Measurements from ENCODE around the gene PTPRG.
"Not testable (repeated sequence)": the region's sequence is repeated elsewhere in the genome, so short reads cannot be mapped to it uniquely, and the experiment has no call there.

Gene PTPRG

GRCh38 chr3:61729038-61729634, 167.8 kb downstream of the PTPRG start:
- DNase-seq: no peak

GRCh38 chr3:61730056-61730455, 168.7 kb downstream of the PTPRG start:
- DNase-seq: no peak

- DNase-seq: no peak
Measured at GRCh38 chr3:61730577-61731231, 169.3 kb downstream of the PTPRG start.

- DNase-seq: no peak
Measured at GRCh38 chr3:61733000-61733399, 171.6 kb downstream of the PTPRG start.

DNA sequence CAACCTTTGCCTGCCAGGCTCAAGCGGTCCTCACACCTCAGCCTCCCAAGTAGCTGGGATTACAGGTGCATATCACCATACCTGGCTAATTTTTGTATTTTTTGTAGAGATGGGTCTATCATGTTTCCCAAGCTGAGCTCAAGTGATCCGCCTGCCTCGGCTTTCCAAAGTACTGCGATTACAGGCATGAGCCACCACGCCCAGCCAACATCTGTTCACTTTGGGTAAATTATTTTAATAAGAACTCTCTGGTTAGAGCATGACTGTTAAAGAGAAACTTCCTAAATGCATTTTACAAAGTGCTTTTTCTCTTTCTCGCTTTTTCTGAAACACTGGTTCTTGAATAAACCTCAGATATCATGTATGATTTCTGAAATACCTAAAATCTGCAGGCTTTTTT, 172.5 kb downstream of the PTPRG start:
- DNase-seq: no peak

DNA sequence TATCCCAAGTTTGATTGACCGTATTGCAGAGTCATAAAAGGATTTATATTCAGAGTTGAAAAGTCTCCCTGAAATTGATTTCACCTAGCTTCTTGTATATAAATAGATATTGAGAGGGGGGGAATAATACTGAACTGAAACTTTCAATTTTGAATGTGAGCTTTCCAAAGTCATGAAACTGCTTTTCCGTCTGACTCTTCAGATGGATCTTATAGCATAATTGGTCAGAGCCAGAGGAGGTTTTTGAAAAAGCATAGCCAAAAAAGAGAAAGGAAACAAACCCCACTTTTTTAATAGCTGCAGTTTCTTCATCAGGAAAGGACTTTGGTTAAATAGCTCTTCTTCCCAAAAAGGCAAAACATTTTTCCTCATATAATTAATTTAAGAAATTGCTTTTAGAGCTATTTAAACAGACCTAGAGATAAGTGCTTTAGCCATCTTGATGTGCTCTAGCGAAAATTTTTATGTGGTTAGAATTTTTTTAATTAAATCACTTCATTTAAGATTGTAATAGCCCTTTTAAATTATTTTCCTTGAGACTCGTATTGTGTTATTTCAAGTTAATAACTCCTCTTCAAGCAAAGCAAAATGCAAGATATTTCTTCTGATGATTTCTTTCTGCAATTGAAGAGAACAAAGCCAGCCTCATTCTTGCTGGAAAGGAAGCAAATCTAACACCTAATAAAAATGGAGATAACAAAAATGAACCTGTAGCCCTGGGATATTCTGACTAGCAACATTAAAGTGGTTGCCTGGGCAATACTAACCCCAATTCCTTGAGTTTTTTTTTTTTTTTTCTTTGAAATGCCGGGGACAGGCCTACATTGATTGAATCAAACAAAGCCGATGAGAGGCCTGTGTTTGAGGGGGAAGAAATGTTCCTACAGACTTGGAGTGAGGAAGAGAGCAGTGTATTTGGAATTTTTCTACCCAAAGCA, 173.6 kb downstream of the PTPRG start:
- DNase-seq: no peak

DNA sequence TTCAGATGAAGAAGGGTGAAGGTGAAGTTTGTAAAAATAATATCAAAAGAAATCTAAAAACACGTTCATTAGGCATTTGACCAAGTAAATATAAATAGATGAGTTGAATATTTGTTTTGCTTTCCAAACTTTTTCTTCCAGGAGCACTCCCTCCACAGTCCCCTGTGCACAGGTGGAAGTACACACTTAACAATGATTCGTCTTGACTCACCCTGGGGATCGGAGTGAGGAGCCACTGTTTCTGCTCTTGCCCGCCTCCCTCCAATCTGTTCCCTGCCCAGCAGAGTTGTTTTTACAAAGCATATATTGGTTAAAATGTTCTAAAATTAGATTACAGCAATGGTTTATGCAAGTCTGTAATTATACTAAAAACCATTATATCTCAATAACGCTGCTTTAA, 175.1 kb downstream of the PTPRG start:
- DNase-seq: no peak

DNA sequence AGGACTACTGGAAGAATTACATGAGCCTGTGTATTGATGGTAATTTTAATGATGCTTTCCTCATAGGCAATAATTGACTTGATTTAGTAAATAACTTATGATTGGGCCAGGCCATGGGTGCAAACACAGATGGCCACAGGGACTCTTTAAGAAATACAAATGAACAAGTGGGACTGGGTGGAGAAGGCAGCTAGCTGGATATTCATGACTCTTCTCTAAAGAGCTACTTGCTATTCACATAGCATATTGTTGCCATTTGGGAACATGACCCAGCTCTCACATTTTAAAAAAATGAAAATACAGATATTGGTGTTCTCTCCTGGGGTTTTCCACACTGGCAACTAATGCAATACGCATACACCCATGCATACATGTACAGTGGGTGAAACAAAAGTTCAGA, 178.3 kb downstream of the PTPRG start:
- DNase-seq: no peak

DNA sequence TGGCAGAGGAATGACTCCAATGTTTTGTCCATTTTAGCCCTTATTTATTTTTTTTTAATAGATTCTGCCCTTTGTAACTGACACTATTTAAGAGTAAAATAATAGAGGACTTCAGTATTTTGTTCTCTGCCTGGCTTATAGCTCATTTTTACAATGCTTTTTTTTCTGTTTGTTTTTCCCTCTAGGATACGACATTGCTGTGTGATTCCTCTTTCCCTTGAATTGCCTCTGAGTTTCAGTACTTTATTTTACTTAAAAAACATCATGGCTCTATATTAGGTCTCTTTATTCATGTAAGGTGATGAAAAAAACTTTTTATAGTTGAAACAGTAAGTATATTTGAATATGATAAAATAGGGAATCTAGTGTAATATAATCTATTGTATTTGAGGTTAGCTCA, 179.1 kb downstream of the PTPRG start:
- no peak for DNase-seq

GRCh38 chr3:61741551-61741950, 180.2 kb downstream of the PTPRG start:
- no peak for DNase-seq

- no peak for DNase-seq
Measured at GRCh38 chr3:61742006-61742405, 180.6 kb downstream of the PTPRG start.

DNA sequence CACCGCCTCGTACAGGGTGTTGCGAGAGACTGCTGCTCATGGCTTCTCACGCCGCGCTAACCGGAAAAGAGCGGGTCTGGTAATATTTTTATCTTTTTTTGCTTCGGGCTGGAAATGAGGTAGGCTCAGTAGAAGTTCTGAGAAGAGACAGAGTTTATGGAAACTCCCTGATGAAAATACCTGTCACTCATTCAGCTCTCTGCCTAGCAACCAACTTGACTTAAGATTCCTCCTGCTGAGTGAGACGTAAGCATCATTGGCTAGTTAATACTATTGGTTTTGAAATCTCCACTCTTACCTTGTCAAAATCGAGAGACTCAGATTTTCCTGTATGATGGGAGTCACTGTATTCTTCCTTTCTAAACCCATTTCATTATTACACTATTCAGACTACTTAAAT, 181.7 kb downstream of the PTPRG start:
- no peak for DNase-seq

GRCh38 chr3:61743686-61744242, 182.4 kb downstream of the PTPRG start:
- no peak for DNase-seq

DNA sequence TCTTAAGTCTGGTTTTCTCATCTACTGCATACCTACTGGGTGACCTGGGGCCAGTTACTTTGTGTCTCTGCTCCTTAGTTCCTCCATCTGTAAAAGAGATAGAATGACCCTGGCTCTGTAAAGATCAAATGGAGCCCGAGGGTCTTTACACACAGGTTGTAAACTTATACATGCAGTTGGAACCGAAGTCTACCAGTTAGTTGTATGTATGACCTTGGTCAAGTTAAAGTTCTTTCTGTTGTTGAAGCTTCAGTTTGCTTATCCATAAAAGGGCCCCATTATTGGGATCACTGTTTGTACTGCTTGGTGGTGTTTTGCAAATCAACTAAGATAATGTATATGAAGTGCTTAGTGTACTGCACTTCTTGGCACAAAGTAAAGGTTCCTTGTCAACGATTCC, 186.9 kb downstream of the PTPRG start:
- no peak for DNase-seq

- no peak for DNase-seq
Measured at GRCh38 chr3:61750766-61751165, 189.4 kb downstream of the PTPRG start.

- DNase-seq: no peak
Measured at GRCh38 chr3:61758839-61759238, 197.5 kb downstream of the PTPRG start.

DNA sequence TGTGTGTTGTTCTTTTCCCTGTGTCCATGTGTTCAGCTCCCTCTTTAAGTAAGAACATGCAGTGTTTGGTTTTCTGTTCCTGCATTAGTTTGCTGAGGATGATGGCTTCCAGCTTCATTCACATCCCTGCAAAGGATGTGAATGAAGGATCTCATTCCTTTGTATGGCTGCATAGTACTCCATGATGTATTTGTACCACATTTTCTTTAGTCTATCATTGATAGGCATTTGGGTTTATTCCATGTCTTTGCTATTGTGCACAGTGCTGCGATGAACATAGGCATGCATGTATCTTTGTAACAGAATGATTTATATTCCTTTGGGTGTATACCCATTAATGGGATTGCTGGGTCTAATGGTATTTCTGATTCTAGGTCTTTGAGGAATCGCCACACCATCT, 199.4 kb downstream of the PTPRG start:
- not testable (repeated sequence) for DNase-seq

DNA sequence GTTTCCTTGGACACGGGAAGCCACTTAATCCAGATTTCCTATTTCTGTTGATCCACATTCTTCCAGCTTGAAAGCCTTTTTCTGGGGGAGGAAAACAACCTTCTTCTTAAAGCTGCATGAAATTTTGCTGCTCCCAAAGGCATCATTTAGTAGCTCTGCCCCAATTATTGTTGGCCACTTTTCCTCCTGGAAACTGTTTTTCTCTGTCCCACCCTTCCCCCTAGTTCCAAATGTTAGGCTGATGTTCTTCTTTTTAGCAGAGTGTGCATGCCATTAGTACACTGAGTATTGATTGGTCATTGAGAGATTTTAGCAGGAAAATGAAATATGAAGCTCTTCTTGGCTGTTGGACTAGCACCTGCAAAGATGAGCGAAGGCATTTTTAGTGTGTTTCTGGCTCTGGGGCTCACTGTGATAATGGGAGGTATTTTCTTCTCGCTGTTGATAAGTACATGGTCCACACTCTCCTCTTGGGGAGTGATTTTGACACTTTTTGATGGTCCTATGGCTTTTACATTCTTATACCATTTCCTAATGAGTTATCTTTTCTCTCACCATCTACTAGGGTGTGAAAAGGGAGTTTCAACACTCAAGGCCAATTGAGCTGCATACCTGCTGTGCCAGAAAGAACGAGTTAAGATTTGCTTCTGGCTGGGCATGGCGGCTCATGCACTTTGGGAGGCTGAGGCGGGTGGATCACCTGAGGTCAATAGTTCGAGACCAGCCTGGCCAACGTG, 200.5 kb downstream of the PTPRG start:
- no peak for DNase-seq

- no peak for DNase-seq
Measured at GRCh38 chr3:61765157-61765876, 203.9 kb downstream of the PTPRG start.

GRCh38 chr3:61768284-61769037, 207.1 kb downstream of the PTPRG start:
- DNase-seq: no peak

GRCh38 chr3:61769266-61769990, 208.1 kb downstream of the PTPRG start:
- DNase-seq: no peak
